Activated naive CD4-positive, alpha-beta T cell treated with anti-CD3 and anti-CD28 coated beads for 36 hours (primary cell): ENCODE results near the gene SERINC5. TPM values are rescaled to one million over a fixed set of nuclear protein-coding genes. Genes with fewer than 3 reads are reported as not detected.

Experiments
- CTCF ChIA-PET: fragments of 350-600 bp; sonication (Branson Sonifier 250); formaldehyde crosslinking; loops from one replicate; lab custom pipeline; 2021; ENCODE audit warnings: antibody characterized with exemption; lab: Charles Lee
- DNase-seq: peaks from one replicate; pipeline ENCODE4 v3.0.0-alpha.2; 2020
- H3K27ac Mint-ChIP-seq: one replicate; pipeline ENCODE4 v1.8.0; 2021; ENCODE audit warnings: mild to moderate bottlenecking, mixed read lengths
- H3K27me3 Mint-ChIP-seq: one replicate; pipeline ENCODE4 v1.8.0; 2021; ENCODE audit warnings: low read depth, mixed read lengths
- H3K36me3 Mint-ChIP-seq: one replicate; pipeline ENCODE4 v1.8.0; 2021; ENCODE audit warnings: low read depth, mixed read lengths
- H3K4me1 Mint-ChIP-seq: one replicate; pipeline ENCODE4 v1.8.0; 2021; ENCODE audit warnings: low read depth, mixed read lengths
- H3K4me3 Mint-ChIP-seq: one replicate; pipeline ENCODE4 v1.8.0; 2021; ENCODE audit warnings: mild to moderate bottlenecking, moderate library complexity, mixed read lengths
- H3K9me3 Mint-ChIP-seq: one replicate; pipeline ENCODE4 v1.8.0; 2021; ENCODE audit warnings: mixed read lengths
- intact Hi-C: fragments of 100-400 bp; cut with micrococcal nuclease; formaldehyde crosslinking; loops from one replicate; pipeline ENCODE4 v1.15.1; 2023
- total RNA-seq, 2 experiments: library from RNA; stranded (reverse); gene quantifications; one replicate each; pipeline ENCODE4 v1.2.3, GENCODE V29; 2021

The SERINC5 gene
- total RNA-seq, 2 experiments from 2014 or later = 34.8 to 36.4 TPM

GRCh38 chr5:80225934-80226326, 29.9 kb downstream of the SERINC5 start:
- DNase-seq = no peak
- peaks cover 7% of the 10 kb centered on the region for H3K36me3 Mint-ChIP-seq
- no peaks in the 10 kb centered on the region for H3K9me3 Mint-ChIP-seq
- intact Hi-C loops = no loop called here
- peak overlapping the region; percentile 64 for H3K4me3 Mint-ChIP-seq
- no peaks in the 10 kb centered on the region for H3K27me3 Mint-ChIP-seq
- peaks cover 64% of the 10 kb centered on the region for H3K4me1 Mint-ChIP-seq
- CTCF ChIA-PET = no interaction called here
- H3K27ac Mint-ChIP-seq = peak overlapping the region; percentile 82

DNA sequence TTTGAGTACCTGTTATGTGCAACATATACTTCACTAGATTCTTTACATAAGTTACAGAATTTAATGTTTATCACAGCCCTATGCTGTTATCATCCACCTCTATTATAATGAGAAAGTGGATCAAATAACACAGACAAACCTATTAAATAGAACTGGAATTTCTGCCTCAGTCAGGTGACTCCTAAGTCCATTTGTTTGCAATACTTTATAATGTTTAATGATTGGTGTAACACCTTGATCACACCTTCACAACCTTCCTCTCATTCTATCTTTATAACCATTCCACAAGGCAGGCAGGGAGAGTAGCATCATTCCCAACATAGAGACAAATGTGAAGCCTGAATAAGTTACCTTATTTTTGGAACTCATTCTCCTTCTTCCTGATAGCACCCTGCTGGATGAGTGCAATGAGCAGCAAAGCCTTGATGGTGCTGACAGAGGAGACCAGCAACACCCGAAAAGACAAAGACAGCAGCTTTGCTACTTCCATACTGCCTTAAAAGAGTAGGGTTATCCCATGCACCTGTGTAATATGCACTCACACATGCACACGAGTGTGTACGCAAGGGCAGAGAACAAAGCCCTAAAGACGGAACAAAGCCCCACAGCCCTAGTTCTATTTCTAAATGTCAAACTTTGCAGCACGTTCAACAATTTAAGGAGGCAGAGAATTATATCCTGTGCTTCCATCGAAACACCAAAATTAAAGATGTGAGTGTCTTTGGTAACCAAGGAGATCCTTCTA, 30.5 kb downstream of the SERINC5 start:
- intact Hi-C loops = no loop called here
- Mint-ChIP-seq H3K27ac (peak overlapping the region; percentile 64), H3K4me3 (peak overlapping the region; percentile 64), H3K9me3 (no peaks in the 10 kb centered on the region), H3K4me1 (peaks cover 64% of the 10 kb centered on the region), H3K36me3 (peaks cover 7% of the 10 kb centered on the region), H3K27me3 (no peaks in the 10 kb centered on the region)
- CTCF ChIA-PET = no interaction called here
- no peak for DNase-seq

DNA sequence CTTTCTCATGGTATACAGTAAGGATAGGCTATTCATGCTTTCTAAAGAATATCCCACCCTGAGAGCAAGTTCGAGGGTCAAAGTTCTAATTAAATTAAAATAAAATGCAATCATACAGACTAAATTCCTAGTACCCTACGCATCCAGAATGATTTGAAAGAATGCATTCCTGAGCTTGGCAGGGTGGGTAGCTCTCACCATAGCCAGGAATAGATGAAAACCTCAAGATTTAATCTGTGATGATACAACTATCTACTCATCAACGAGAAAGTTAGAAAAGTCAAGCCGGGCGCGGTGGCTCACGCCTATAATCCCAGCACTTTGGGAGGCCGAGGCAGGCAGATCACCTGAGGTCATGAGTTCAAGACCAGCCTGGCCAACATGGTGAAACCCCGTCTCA, 32.3 kb downstream of the SERINC5 start:
- peaks cover 66% of the 10 kb centered on the region for H3K4me1 Mint-ChIP-seq

DNA sequence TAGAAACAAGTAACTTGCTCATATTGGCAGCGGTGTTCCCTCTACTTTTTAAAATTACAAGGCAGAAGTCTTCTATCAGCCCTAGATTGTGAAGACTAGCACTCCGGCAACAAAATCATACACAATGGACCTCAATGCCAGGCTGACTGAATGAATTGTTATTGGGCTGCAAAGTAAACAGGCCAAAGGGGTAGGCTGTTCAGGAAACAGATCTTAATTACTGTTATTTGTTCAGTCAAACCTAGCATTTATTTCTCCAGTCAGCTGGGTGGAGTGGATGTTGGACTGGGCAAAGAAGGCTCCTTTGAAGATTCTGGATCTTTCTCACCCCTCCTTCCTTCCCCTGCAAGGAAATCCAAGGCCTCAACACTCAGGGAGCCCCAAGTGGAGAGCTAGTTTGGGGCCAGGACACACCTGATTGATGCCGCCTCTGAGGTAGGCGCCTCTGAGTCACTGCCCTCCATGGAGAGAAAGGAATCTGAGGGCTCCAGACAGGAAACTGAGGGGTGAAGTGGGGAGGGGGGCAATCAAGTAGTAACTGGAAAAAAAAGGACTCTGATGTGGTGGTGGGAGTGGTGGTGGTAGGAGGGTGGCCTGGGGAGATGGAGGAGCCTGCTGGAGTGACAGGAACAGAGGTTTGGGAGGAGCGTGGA, 35.5 kb downstream of the SERINC5 start:
- Mint-ChIP-seq H3K4me3 (no peak overlapping the region), H3K4me1 (peaks cover 68% of the 10 kb centered on the region), H3K27ac (peak overlapping the region; percentile 90), H3K36me3 (peaks cover 6% of the 10 kb centered on the region), H3K9me3 (no peaks in the 10 kb centered on the region), H3K27me3 (no peaks in the 10 kb centered on the region)
- intact Hi-C loops = no loop called here
- CTCF ChIA-PET = interaction anchor here (1.0 to 1.4 kb wide), 2 partner anchors 9 to 95 kb away, joined by 3 to 4 read pairs; no protein-coding TSS in a partner anchor
- DNase-seq = peak; percentile 44

More for the DNA sequence above, 32.3 kb downstream of the SERINC5 start:
- peaks cover 7% of the 10 kb centered on the region for H3K36me3 Mint-ChIP-seq
- CTCF ChIA-PET = no interaction called here
- no peaks in the 10 kb centered on the region for H3K9me3 Mint-ChIP-seq
- H3K27ac Mint-ChIP-seq = no peak overlapping the region
- H3K4me3 Mint-ChIP-seq = no peak overlapping the region
- H3K27me3 Mint-ChIP-seq = no peaks in the 10 kb centered on the region
- intact Hi-C loops = no loop called here
- DNase-seq = no peak

- Mint-ChIP-seq H3K9me3 (peaks cover 2% of the 10 kb centered on the region), H3K36me3 (peaks cover 7% of the 10 kb centered on the region), H3K4me1 (peaks cover 70% of the 10 kb centered on the region), H3K4me3 (peak overlapping the region; percentile 4), H3K27me3 (no peaks in the 10 kb centered on the region), H3K27ac (peak overlapping the region; percentile 90)
- intact Hi-C loops = no loop called here
- DNase-seq = no peak
- CTCF ChIA-PET = interaction anchor here (0.9 to 1.4 kb wide), 3 partner anchors 20 to 94 kb away, joined by 3 to 4 read pairs (median 3); no protein-coding TSS in a partner anchor
Measured at GRCh38 chr5:80219391-80219790, 36.5 kb downstream of the SERINC5 start.

- H3K27ac Mint-ChIP-seq = peak overlapping the region; percentile 90
- intact Hi-C loops = loop anchor here (1.0 kb wide), 3 partner anchors 7 to 38 kb away; no protein-coding TSS in a partner anchor
- DNase-seq = no peak
- peaks cover 2% of the 10 kb centered on the region for H3K9me3 Mint-ChIP-seq
- H3K36me3 Mint-ChIP-seq = peaks cover 7% of the 10 kb centered on the region
- H3K4me3 Mint-ChIP-seq = peak overlapping the region; percentile 79
- H3K4me1 Mint-ChIP-seq = peaks cover 84% of the 10 kb centered on the region
- CTCF ChIA-PET = interaction anchor here (0.6 to 1.6 kb wide), 6 partner anchors 10 to 126 kb away, joined by 3 to 9 read pairs (median 5); no protein-coding TSS in a partner anchor
- no peaks in the 10 kb centered on the region for H3K27me3 Mint-ChIP-seq
Measured at GRCh38 chr5:80217667-80218066, 38.2 kb downstream of the SERINC5 start.

GRCh38 chr5:80216753-80217596, 38.9 kb downstream of the SERINC5 start:
- Mint-ChIP-seq H3K4me1 (peaks cover 87% of the 10 kb centered on the region), H3K36me3 (peaks cover 7% of the 10 kb centered on the region), H3K9me3 (peaks cover 2% of the 10 kb centered on the region), H3K27me3 (no peaks in the 10 kb centered on the region), H3K27ac (peak overlapping the region; percentile 90), H3K4me3 (peak overlapping the region; percentile 79)
- DNase-seq = peak; percentile 66
- CTCF ChIA-PET = interaction anchor here (0.5 to 1.6 kb wide), 9 partner anchors 11 to 164 kb away, joined by 3 to 9 read pairs (median 5); no protein-coding TSS in a partner anchor
- intact Hi-C loops = loop anchor here (1.0 kb wide), 1 partner anchor 26 kb away; no protein-coding TSS in a partner anchor

DNA sequence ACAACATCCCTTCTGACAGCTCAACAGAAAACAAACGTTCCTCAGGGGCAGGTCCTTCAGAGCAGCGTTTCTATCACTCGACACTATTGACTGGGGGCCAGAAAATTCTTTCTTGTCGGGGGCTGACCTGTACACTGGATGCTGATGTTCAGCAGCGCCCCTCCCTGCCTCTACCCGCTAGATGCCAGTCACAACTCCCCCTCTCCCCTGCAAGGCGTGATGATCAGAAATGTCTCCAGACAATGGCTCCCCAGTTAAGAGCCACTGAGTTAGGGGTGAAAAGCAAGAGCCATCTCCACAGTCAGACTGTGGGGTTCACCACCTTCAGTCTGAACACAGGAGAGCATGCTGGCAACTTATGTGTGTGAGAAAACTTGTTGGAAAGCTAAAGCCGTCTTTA, 39.8 kb downstream of the SERINC5 start:
- peaks cover 2% of the 10 kb centered on the region for H3K9me3 Mint-ChIP-seq
- peak overlapping the region; percentile 90 for H3K27ac Mint-ChIP-seq
- peaks cover 6% of the 10 kb centered on the region for H3K36me3 Mint-ChIP-seq
- H3K4me1 Mint-ChIP-seq = peaks cover 92% of the 10 kb centered on the region
- intact Hi-C loops = loop anchor here (1.0 kb wide), 1 partner anchor 25 kb away; no protein-coding TSS in a partner anchor
- DNase-seq = no peak
- H3K4me3 Mint-ChIP-seq = peak overlapping the region; percentile 70
- CTCF ChIA-PET = interaction anchor here (0.5 to 1.5 kb wide), 3 partner anchors 11 to 30 kb away, joined by 6 read pairs; no protein-coding TSS in a partner anchor
- no peaks in the 10 kb centered on the region for H3K27me3 Mint-ChIP-seq

DNA sequence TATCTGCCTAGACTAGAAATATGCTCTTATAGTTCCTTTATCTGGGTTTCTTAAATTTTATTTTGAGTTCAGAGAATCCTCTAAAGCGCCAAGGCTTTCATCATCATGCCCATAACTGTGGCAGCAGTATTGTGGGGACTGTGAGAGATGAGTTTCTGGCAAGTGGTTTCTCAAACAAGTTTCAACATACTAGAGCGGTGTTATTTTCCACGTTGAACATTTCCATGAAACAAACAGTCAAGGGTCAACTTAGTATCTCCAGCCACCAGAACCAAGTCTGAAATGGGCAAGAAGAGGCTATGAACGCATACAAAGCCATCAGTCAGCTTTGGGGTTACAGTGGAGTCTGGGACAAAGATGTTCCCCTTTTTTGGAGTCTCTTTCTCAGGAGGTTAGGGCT, 40.3 kb downstream of the SERINC5 start:
- peaks cover 93% of the 10 kb centered on the region for H3K4me1 Mint-ChIP-seq
- peaks cover 2% of the 10 kb centered on the region for H3K9me3 Mint-ChIP-seq
- DNase-seq = no peak
- intact Hi-C loops = no loop called here
- CTCF ChIA-PET = interaction anchor here (0.6 to 1.3 kb wide), 3 partner anchors 11 to 36 kb away, joined by 3 to 6 read pairs (median 4); no protein-coding TSS in a partner anchor
- no peaks in the 10 kb centered on the region for H3K27me3 Mint-ChIP-seq
- peak overlapping the region; percentile 90 for H3K27ac Mint-ChIP-seq
- H3K36me3 Mint-ChIP-seq = peaks cover 5% of the 10 kb centered on the region
- peak overlapping the region; percentile 70 for H3K4me3 Mint-ChIP-seq

DNA sequence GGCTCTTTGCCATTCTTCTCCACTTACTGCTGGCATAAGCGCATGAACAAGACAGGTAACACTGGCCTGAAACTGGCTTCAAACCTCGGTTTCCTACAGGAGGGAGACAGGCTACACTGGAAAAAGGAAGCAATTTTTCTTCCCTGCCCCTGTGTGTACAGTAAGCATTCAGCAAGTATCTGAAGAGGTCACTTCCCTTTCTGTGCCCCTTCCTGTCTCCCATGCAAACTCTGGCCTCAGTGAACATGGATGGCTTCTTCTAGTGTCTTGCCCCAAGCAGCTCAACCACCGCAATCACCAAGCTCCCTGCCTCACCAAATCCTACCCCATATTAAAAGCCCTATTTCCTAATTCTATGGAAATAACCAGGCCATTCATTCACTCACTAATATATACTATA, 42.4 kb downstream of the SERINC5 start:
- intact Hi-C loops = no loop called here
- H3K4me3 Mint-ChIP-seq = no peak overlapping the region
- no peak for DNase-seq
- CTCF ChIA-PET = interaction anchor here (0.8 to 2.2 kb wide), 2 partner anchors 11 to 20 kb away, joined by 3 to 8 read pairs; no protein-coding TSS in a partner anchor
- peaks cover 2% of the 10 kb centered on the region for H3K9me3 Mint-ChIP-seq
- H3K27me3 Mint-ChIP-seq = no peaks in the 10 kb centered on the region
- peaks cover 5% of the 10 kb centered on the region for H3K36me3 Mint-ChIP-seq
- H3K27ac Mint-ChIP-seq = peak overlapping the region; percentile 33
- peaks cover 95% of the 10 kb centered on the region for H3K4me1 Mint-ChIP-seq

- Mint-ChIP-seq H3K9me3 (peaks cover 2% of the 10 kb centered on the region), H3K27me3 (no peaks in the 10 kb centered on the region), H3K27ac (peak overlapping the region; percentile 68), H3K4me1 (peaks cover 94% of the 10 kb centered on the region), H3K36me3 (peaks cover 3% of the 10 kb centered on the region), H3K4me3 (no peak overlapping the region)
- CTCF ChIA-PET = interaction anchor here (0.6 to 2.2 kb wide), 9 partner anchors 9 to 95 kb away, joined by 3 to 8 read pairs (median 3); no protein-coding TSS in a partner anchor
- no peak for DNase-seq
- intact Hi-C loops = loop anchor here (1.0 kb wide), 3 partner anchors 8 to 41 kb away; no protein-coding TSS in a partner anchor
Measured at GRCh38 chr5:80212171-80212667, 43.6 kb downstream of the SERINC5 start.
